Right hindlimb (tissue), 1 donor: ENCODE measurements around the gene RNU1-1.
"Not testable (repeated sequence)": the region's sequence is repeated elsewhere in the genome, so short reads cannot be mapped to it uniquely, and the experiment has no call there.

Experiments
- DNase-seq: peaks from one replicate; pipeline ENCODE4 v3.0.0-alpha.2; 2018

Gene RNU1-1

DNA sequence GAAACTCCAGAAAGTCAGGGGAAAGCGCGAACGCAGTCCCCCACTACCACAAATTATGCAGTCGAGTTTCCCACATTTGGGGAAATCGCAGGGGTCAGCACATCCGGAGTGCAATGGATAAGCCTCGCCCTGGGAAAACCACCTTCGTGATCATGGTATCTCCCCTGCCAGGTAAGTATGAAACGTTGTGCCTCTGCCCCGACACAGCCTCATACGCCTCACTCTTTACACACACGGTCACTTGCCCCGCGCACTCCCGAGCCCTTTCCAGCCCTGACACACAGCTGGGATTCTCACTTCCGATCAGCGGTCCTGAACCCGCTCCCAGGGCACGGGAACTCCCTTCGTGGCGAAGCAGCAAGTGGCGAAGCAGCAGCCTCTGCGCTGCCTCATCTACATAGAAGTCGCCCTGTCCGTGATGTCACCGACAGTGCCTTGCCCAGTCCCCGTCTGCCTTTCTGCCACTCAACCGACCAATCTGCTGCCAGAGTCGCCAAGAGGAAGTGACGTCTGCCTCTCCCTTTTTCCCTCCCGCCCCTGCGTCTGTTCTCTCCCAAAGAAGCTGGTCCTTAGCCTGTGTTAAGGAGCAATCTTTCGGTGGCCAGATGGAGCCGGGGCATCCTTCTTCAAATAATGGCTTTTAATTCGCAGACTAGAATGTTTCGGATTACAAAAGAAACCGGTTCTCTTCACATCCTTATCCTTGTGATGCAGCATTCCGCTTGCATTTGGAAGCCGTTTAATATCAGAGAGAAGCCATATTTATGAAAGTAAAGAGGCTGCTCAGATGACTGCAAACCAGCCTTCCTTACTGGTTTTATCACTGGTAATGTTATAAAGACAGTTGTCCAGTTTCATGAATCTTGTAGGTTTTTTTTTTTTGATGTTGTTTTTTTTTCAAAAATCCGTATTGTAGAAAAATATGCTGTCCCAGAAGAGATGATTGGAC lies at the start of gene RNU1-1:
Gene RNU1-1 (minus strand): TSS at position 179 of the 949 bp plus-strand sequence.
- peak; percentile 88 for DNase-seq

DNA sequence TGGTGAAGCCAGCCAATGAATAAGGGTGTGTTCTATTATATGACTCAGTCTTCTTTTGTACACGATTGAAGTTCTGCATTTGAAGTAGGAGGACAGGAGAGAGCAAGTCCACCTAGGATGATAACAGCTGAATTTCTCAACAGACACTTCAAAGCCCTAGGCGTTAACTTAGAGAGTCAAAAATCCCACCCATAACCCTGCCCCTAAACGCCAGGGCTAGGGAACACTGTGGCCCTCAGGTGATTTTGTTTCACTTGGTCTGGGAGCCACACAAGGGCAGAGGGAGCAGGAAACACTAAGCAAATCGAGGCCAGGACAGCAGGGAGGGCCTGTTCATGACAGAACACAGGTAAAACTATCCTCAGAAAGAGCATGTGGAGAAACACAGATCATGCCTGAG lies 47.0 kb upstream of the RNU1-1 start:
- not testable (repeated sequence) for DNase-seq

GRCh38 chr1:16560498-16560897 lies 46.4 kb upstream of the RNU1-1 start:
- not testable (repeated sequence) for DNase-seq

DNA sequence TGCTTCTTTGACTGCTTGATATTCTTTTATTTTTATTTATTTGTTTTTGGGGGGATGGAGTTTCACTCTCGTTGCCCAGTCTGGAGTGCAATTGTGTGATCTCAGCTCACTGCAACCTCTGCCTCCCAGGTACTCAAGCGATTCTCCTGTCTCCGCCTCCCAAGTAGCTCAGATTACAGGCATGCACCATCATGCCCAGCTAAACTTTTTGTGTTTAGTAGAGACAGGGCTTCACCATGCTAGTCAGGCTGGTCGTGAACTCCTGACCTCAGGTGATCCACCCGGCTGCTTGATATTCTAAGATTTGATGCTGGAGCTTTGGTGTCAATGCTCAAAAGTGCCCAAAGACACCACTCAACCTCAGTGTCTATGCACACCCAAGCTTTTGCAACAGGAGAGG lies 45.6 kb upstream of the RNU1-1 start:
- not testable (repeated sequence) for DNase-seq

DNA sequence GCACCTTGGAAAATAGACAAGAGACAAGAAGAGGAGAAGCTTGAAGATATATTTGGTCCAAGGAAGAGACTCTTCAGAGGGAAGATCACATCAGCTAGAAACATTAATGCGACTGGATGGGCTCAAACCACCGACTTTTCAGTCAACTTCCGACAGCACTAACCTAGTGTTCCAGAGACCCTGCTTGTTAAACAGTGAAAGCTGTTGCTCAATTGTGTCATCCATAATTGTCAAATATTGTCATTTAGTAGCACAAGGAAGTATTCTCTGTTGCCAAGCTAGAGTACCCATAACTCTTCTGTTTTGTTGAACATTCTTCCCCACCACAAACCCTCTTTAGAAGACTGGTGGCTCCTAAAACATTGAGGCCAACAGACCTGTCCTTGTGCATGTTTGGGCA lies 42.9 kb upstream of the RNU1-1 start:
- not testable (repeated sequence) for DNase-seq

DNA sequence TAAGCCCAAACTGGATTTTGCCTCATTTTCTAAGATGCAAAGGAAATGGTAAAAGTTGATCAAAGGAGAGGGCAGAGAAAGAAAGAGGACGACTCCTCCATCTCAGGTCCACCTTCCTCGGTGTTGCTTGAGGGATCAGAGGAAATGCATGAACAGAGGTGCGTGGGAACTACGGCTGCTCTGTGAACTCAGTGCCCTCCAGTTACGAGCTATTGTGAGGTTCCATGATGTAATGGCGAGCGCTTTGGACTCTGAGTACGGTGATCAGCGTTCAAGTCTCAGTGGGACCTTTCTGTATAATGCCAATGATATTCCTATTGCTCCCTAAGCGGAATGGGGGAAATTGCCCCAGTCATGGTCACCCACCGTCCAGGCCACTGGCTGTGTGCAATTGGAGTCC lies 39.2 kb upstream of the RNU1-1 start:
- not testable (repeated sequence) for DNase-seq

DNA sequence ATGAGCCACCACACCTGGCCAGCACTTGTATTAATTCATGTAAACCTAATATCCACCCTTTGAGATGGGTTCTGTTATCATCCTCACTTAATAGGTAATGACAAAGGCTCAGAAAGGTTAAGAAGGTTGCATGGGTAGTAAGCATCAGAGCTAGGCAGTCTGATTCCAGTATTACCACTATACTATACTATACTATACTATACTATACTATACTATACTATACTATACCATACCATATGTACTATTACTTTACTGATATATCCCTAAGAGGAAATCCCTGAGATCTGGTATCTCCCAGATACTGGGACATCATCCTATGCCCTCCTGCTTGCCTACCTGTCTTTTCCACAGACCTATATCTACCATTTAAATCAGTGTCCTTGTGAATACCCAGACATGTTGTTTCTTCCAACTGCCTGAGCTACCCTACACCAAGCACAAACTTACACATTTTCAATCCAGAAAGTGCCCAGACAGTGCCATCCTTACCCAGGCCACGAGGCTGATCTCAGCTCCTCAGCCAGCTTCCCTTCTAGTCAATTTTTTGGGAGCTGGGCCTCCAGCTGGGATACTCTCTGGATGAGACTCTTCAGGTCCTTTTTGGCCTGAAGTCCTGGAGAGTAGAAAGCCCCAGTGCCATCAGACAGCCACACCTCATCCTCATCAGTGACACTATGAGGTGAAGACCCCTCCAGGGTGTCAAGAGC lies 36.3 kb upstream of the RNU1-1 start:
- DNase-seq: not testable (repeated sequence)

- DNase-seq: not testable (repeated sequence)
Measured at GRCh38 chr1:16549545-16549944, 35.5 kb upstream of the RNU1-1 start.

DNA sequence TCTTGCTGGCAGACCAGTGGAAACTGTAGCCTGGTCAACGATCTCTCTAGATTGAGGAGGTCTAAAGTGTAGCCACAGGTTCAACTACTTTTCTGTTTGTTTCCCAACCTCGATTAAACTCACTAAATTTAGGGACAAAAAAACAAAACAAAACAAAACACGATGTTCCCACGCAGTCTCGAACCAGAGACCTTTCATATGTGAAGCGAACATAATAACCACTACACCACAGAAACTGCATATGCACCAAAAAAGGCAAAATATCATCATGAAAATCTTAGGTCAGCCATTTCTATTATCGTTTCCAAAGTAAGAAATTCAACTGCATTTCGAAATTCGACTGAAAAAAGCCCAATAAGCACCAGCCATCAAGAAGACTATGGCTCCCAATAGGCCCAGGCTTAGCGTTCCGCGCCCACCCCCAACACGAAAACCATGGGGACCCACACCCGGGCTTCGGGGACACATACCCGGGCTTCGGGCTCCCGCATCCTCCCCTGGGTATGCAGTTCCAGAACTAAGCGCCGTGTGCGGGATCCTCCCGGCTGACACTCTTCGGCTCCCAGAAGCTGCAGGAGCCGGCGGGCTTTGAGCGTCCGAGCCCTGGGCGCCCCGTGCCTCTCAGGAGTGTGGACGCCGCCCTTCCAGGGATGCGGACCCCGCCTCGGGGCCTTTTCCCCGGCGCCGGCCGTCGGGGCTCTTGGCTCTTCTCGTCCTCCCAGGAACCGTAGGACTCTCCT lies 33.6 kb upstream of the RNU1-1 start:
- DNase-seq: not testable (repeated sequence)

DNA sequence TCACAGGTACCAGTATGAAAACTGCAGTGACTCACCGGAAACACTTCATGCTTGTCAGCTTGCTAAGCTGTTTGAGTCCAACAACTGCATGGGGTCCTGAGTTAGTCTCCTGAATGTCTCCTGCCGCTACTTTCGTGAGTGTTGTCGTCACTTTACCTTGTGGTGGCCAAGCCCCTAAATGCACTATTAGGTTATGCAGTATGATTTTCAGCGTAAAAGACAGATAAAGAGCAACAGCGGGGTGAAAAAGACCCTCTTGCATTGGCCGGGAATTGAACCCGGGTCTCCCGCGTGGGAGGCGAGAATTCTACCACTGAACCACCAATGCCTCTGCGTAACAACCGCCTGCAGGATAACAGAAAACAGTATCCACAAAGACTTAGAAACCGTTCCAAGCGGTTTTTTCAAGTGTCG lies 31.6 kb upstream of the RNU1-1 start:
- DNase-seq: not testable (repeated sequence)

GRCh38 chr1:16540421-16540893 lies 26.4 kb upstream of the RNU1-1 start:
- DNase-seq: not testable (repeated sequence)

- DNase-seq: not testable (repeated sequence)
Measured at GRCh38 chr1:16537528-16537927, 23.4 kb upstream of the RNU1-1 start.

GRCh38 chr1:16536796-16537195 lies 22.7 kb upstream of the RNU1-1 start:
- not testable (repeated sequence) for DNase-seq

- not testable (repeated sequence) for DNase-seq
Measured at GRCh38 chr1:16535898-16536297, 21.8 kb upstream of the RNU1-1 start.

DNA sequence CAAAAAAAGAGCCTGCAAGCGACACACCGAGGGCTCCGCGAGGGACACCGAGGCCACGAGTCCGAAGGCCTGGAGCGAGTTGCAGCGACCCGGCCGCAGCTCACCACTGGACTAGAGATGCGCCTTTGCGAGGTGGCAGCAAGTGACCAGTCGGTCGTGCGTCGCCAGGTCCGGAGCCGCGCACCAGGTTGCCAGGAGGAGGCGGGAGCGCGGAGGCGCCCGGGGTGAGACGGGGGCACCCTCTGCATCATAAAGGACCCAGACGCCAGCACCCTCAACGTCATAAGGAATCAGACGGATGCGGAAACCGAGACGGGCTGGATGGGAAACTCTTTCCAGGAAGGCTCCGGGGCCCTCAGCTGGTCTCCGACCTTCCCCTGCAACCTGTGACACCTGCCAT lies 21.4 kb upstream of the RNU1-1 start:
- DNase-seq: peak; percentile 15

- DNase-seq: not testable (repeated sequence)
Measured at GRCh38 chr1:16534829-16535456, 20.9 kb upstream of the RNU1-1 start.

DNA sequence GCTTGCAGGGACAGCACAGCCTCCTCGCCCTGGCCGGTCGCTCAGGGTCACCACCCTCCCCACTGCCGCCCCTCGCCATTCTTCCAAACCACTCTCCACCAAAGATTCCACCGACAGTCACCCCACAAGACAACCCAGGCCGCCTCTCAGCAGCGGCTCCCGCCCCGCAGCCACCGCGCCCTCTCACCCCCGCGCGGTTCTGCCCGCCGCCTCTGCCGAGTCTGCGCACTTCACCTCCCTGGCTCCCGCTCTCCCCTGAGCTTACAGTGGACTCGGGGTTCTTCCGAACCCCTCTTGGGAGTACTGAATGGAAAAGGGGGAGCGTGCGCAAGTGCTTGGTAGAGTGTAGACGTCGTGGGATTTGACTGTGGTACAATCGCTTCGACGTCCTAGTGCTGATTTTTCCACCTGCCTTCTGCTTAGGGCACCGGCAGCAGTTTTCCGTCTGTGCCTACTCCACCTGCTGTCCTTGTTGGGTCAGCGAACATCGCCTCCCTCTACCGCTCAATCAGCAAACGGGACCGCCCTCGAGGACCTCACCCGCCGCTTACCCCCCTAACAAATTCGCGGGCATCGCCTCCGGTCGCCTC lies 20.2 kb upstream of the RNU1-1 start:
- not testable (repeated sequence) for DNase-seq

DNA sequence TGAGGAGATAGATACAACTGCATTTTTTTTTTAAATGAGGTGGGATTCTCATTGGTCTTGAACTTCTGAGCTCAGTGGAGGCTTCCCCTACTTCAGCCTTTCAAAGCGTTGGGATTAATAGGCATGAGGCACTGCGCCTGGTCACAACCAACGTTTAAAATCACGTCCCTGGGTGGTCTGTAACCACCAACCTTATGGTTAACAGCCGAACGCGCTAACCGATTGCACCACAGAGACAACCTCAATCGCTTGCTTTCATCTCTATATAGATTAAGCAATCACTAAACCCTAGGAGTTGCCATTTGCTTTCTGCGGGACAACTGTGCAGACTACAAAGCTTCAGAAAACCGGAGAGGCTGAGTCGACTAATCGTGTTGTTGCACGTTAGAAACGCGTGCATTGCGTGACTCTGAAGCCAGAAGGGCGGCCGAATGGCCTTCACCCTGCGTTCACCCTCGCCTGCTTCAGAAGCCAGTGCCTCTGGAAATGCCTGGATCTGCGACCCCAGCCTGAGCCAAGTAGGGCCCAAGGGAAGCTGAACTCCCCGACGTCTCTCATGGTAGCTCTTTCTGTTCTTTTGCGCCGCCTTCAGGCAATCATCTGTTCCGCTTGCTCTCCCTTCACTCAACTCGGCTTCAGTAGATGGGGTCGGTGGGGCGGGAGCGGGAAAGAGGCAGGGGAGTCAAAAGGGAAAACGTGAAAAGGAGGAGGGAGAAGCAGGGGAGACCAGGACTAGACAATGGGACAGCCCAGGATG lies 18.3 kb upstream of the RNU1-1 start:
- not testable (repeated sequence) for DNase-seq

GRCh38 chr1:16528338-16528737 lies 14.3 kb upstream of the RNU1-1 start:
- DNase-seq: not testable (repeated sequence)

- DNase-seq: not testable (repeated sequence)
Measured at GRCh38 chr1:16525769-16526168, 11.7 kb upstream of the RNU1-1 start.

DNA sequence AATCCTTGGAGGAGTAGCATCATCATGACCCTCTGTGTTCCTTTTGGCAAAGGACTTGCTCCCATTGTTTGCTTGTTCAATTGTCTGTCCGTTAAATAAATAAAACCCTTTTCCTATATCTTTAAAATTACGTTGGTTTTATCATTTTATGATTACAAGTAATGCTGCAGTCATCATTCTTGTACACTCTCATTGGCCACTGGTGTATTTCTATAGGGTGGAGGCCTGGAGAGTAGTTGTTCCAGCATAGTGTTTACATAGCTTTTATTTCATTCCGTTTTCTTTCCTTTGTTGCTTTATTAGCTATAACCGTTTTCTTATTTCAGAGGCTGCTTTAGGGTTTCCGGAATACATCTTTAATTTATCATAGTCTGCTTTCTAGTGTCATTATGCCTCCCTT lies 7.6 kb upstream of the RNU1-1 start:
- not testable (repeated sequence) for DNase-seq
